ENCODE results near the gene CERCAM.

CERCAM gene

GRCh38 chr9:128420651-128421481 is at the start of gene CERCAM:
CERCAM (plus strand) TSS chr9:128420857; CDS start chr9:128420878, 21 bp downstream.
- DNase-seq: no peak

- DNase-seq: no peak
Measured at GRCh38 chr9:128371630-128372117, 49.0 kb upstream of the CERCAM start.

- no peak for DNase-seq
Measured at GRCh38 chr9:128372188-128372641, 48.4 kb upstream of the CERCAM start.

- DNase-seq: no peak
Measured at GRCh38 chr9:128372784-128373183, 47.9 kb upstream of the CERCAM start.

GRCh38 chr9:128374221-128374675 is 46.4 kb upstream of the CERCAM start:
- DNase-seq: no peak

- no peak for DNase-seq
Measured at GRCh38 chr9:128375865-128376264, 44.8 kb upstream of the CERCAM start.

- no peak for DNase-seq
Measured at GRCh38 chr9:128382261-128382660, 38.4 kb upstream of the CERCAM start.

- no peak for DNase-seq
Measured at GRCh38 chr9:128383007-128383753, 37.5 kb upstream of the CERCAM start.

- no peak for DNase-seq
Measured at GRCh38 chr9:128383791-128384190, 36.9 kb upstream of the CERCAM start.

- DNase-seq: no peak
Measured at GRCh38 chr9:128384801-128385495, 35.7 kb upstream of the CERCAM start.

GRCh38 chr9:128385496-128386460 is 34.9 kb upstream of the CERCAM start:
- DNase-seq: no peak

- no peak for DNase-seq
Measured at GRCh38 chr9:128388150-128388549, 32.5 kb upstream of the CERCAM start.

GRCh38 chr9:128389395-128390149 is 31.1 kb upstream of the CERCAM start:
- DNase-seq: no peak

GRCh38 chr9:128390150-128390812 is 30.4 kb upstream of the CERCAM start:
- no peak for DNase-seq

- DNase-seq: no peak
Measured at GRCh38 chr9:128390813-128391711, 29.6 kb upstream of the CERCAM start.

- no peak for DNase-seq
Measured at GRCh38 chr9:128391956-128392301, 28.7 kb upstream of the CERCAM start.

GRCh38 chr9:128392302-128393144 is 28.1 kb upstream of the CERCAM start:
- DNase-seq: no peak

GRCh38 chr9:128393145-128393775 is 27.4 kb upstream of the CERCAM start:
- no peak for DNase-seq

Measured in SHP77 treated with DMSO at 0.1 percent for 48 hours (cell line).